Measurements from ENCODE around the gene GPX5.

DNA sequence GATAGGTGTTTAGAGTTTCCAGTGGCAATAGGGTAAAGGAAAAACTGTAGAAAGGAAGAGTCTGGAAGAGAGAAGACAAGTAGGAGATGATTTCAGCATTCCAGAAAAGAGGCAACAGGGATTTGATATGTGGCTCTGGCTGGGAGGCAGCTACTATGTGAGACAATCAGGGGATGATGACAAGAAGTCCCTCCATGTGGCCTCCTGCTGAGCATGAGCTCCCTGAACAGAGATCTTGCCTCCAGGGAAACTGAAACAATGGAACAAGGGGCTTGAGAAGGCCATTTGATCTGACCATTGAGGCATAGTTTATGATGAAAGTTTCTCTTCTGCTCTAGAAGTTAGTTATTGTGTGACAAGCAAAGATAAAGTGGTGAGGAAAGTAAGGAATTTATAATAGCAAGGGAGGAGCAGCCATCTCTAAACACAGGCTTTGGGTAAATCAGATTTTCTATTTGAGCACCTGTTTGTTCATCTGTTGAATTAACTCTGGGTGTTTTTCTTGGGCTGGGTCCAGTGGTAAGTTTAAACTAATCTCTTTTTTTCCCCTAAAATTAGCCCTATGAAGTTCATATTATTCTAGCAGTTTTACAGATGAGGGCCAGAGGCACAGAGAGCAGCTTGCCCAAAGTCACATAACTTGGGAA is 3.0 kb upstream of the GPX5 start:
- TF ChIP-seq, protein P1, sequence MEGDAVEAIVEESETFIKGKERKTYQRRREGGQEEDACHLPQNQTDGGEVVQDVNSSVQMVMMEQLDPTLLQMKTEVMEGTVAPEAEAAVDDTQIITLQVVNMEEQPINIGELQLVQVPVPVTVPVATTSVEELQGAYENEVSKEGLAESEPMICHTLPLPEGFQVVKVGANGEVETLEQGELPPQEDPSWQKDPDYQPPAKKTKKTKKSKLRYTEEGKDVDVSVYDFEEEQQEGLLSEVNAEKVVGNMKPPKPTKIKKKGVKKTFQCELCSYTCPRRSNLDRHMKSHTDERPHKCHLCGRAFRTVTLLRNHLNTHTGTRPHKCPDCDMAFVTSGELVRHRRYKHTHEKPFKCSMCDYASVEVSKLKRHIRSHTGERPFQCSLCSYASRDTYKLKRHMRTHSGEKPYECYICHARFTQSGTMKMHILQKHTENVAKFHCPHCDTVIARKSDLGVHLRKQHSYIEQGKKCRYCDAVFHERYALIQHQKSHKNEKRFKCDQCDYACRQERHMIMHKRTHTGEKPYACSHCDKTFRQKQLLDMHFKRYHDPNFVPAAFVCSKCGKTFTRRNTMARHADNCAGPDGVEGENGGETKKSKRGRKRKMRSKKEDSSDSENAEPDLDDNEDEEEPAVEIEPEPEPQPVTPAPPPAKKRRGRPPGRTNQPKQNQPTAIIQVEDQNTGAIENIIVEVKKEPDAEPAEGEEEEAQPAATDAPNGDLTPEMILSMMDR (conservative IDR thresholded peaks at IDR 0.05; ENCODE audit: low read depth, low read length) = no peak
- no peak for TF ChIP-seq EZH2 (IDR thresholded peaks at IDR 0.05; ENCODE audit: borderline replicate concordance, low read depth, low read length, poor library complexity, severe bottlenecking)
